Astrocyte (in vitro differentiated cells and primary cell): ENCODE data around the gene PSMB3. TPM values are rescaled to one million over a fixed set of nuclear protein-coding genes. Genes with fewer than 3 reads are reported as not detected.

Source experiments
- DNase-seq: peaks from one replicate; pipeline ENCODE4 v3.0.0-alpha.2; 2010; ENCODE audit warnings: low read depth
- FAIRE-seq: peaks from 2 replicates; lab custom pipeline; 2011; peaks lifted over from hg19 to GRCh38; lab: Jason Lieb, UNC
- H2AFZ ChIP-seq: 2 replicates; pipeline ENCODE4 v1.6.0; 2012; ENCODE audit warnings: low read depth, low read length, inconsistent platforms
- H3K27ac ChIP-seq: 2 replicates; pipeline ENCODE4 v1.5.1; 2011; ENCODE audit warnings: low read depth, low read length, inconsistent platforms
- H3K27me3 ChIP-seq: 2 replicates; pipeline ENCODE4 v1.6.0; 2011; ENCODE audit warnings: low read length, inconsistent platforms; ENCODE audit not compliant: insufficient read depth
- H3K36me3 ChIP-seq: 2 replicates; pipeline ENCODE4 v1.5.1; 2011; ENCODE audit warnings: low read length, inconsistent platforms; ENCODE audit not compliant: insufficient read depth
- H3K4me1 ChIP-seq: 2 replicates; pipeline ENCODE4 v1.5.1; 2011; ENCODE audit warnings: low read length, inconsistent platforms; ENCODE audit not compliant: insufficient read depth
- H3K4me2 ChIP-seq: 2 replicates; pipeline ENCODE4 v1.6.0; 2012; ENCODE audit warnings: low read length, inconsistent platforms
- H3K4me3 ChIP-seq: 2 replicates; pipeline ENCODE4 v1.5.1; 2011; ENCODE audit warnings: low read depth, mild to moderate bottlenecking, low read length, inconsistent platforms; ENCODE audit not compliant: insufficient read depth
- H3K79me2 ChIP-seq: 2 replicates; pipeline ENCODE4 v1.6.0; 2012; ENCODE audit warnings: mild to moderate bottlenecking, low read length, inconsistent platforms; ENCODE audit not compliant: insufficient read depth
- H3K9ac ChIP-seq: 2 replicates; pipeline ENCODE4 v1.6.0; 2012; ENCODE audit warnings: mild to moderate bottlenecking, low read length, inconsistent platforms
- H3K9me3 ChIP-seq: 2 replicates; pipeline ENCODE4 v1.5.1; 2012; ENCODE audit warnings: low read depth, mild to moderate bottlenecking, low read length, inconsistent platforms; ENCODE audit not compliant: insufficient read depth
- H4K20me1 ChIP-seq: 2 replicates; pipeline ENCODE4 v1.6.0; 2012; ENCODE audit warnings: low read length, inconsistent platforms; ENCODE audit not compliant: insufficient read depth
- H3K27ac Mint-ChIP-seq: one replicate; pipeline ENCODE4 v1.8.0; 2021; ENCODE audit warnings: mild to moderate bottlenecking, mixed read lengths; ENCODE audit not compliant: unreplicated experiment
- H3K27me3 Mint-ChIP-seq: one replicate; pipeline ENCODE4 v1.8.0; 2021; ENCODE audit warnings: low read depth, mixed read lengths; ENCODE audit not compliant: unreplicated experiment
- H3K36me3 Mint-ChIP-seq: one replicate; pipeline ENCODE4 v1.8.0; 2021; ENCODE audit warnings: low read depth, mixed read lengths; ENCODE audit not compliant: unreplicated experiment
- H3K4me1 Mint-ChIP-seq: one replicate; pipeline ENCODE4 v1.8.0; 2021; ENCODE audit warnings: low read depth, mixed read lengths; ENCODE audit not compliant: unreplicated experiment
- H3K4me3 Mint-ChIP-seq: one replicate; pipeline ENCODE4 v1.8.0; 2021; ENCODE audit warnings: mild to moderate bottlenecking, moderate library complexity, mixed read lengths; ENCODE audit not compliant: unreplicated experiment
- H3K9me3 Mint-ChIP-seq: one replicate; pipeline ENCODE4 v1.8.0; 2021; ENCODE audit warnings: mild to moderate bottlenecking, mixed read lengths; ENCODE audit not compliant: unreplicated experiment
- EZH2 ChIP-seq: IDR thresholded peaks from 2 replicates; pipeline ENCODE4 v1.6.1; 2012; ENCODE audit warnings: mild to moderate bottlenecking, low read length, inconsistent platforms; ENCODE audit not compliant: insufficient read depth
- total RNA-seq: library from RNA; stranded (reverse); gene quantifications from 2 replicates; pipeline ENCODE4 v1.2.1, GENCODE V29; 2021
- TF ChIP-seq, protein P1 (sequence below): IDR thresholded peaks from 2 replicates; pipeline ENCODE4 v1.5.1; 2011; ENCODE audit warnings: low read depth, mild to moderate bottlenecking, inconsistent platforms, low read length, moderate library complexity; ENCODE audit not compliant: insufficient read depth

Gene PSMB3
- total RNA-seq, 1 donor from 2014 or later = 191 TPM

- peaks cover 15% of the 10 kb centered on the region for H3K36me3 Mint-ChIP-seq
- peaks cover 84% of the 10 kb centered on the region for H4K20me1 ChIP-seq
Observed at GRCh38 chr17:38738007-38738662, 14.4 kb upstream of the PSMB3 start.

DNA sequence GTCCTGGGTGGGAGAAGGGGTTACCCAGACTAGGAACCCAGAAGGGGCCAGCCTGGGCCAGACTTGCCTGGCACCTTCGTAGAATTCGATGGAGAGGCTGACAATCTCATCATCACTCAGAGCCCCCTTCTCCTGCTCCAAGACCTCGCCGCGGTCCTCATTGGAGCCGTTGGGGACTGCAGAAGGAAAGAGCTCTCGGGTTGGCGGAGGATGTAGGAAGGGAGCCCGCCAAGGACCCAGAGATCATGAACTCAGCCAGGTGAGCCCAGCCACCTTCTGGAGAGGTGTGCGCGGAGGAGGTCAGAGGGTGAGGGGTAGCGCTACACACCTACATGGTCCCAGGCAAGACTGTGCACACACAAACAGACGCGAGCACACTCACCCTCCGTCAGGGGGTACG is 13.9 kb upstream of the PSMB3 start:
- DNase-seq = no peak
- Histone ChIP-seq H2AFZ (no peak overlapping the region), H3K79me2 (peaks cover 49% of the 10 kb centered on the region), H3K4me3 (no peak overlapping the region), H3K36me3 (peaks cover 17% of the 10 kb centered on the region), H3K27ac (no peak overlapping the region), H4K20me1 (peaks cover 84% of the 10 kb centered on the region), H3K9ac (no peak overlapping the region), H3K4me2 (no peak overlapping the region), H3K9me3 (no peaks in the 10 kb centered on the region), H3K27me3 (no peaks in the 10 kb centered on the region), H3K4me1 (peaks cover 14% of the 10 kb centered on the region)
- no peak for TF ChIP-seq EZH2
- TF ChIP-seq, protein P1, sequence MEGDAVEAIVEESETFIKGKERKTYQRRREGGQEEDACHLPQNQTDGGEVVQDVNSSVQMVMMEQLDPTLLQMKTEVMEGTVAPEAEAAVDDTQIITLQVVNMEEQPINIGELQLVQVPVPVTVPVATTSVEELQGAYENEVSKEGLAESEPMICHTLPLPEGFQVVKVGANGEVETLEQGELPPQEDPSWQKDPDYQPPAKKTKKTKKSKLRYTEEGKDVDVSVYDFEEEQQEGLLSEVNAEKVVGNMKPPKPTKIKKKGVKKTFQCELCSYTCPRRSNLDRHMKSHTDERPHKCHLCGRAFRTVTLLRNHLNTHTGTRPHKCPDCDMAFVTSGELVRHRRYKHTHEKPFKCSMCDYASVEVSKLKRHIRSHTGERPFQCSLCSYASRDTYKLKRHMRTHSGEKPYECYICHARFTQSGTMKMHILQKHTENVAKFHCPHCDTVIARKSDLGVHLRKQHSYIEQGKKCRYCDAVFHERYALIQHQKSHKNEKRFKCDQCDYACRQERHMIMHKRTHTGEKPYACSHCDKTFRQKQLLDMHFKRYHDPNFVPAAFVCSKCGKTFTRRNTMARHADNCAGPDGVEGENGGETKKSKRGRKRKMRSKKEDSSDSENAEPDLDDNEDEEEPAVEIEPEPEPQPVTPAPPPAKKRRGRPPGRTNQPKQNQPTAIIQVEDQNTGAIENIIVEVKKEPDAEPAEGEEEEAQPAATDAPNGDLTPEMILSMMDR = no peak
- Mint-ChIP-seq H3K27me3 (no peaks in the 10 kb centered on the region), H3K27ac (peak overlapping the region; percentile 26), H3K9me3 (no peaks in the 10 kb centered on the region), H3K4me1 (peaks cover 12% of the 10 kb centered on the region), H3K36me3 (peaks cover 11% of the 10 kb centered on the region), H3K4me3 (no peak overlapping the region)
- FAIRE-seq = no peak

More at GRCh38 chr17:38738007-38738662, 14.4 kb upstream of the PSMB3 start:
- FAIRE-seq = no peak
- no peaks in the 10 kb centered on the region for H3K9me3 ChIP-seq
- H3K4me3 Mint-ChIP-seq = no peak overlapping the region
- H3K27ac Mint-ChIP-seq = no peak overlapping the region
- H3K4me1 Mint-ChIP-seq = peaks cover 11% of the 10 kb centered on the region
- TF ChIP-seq EZH2 = no peak
- TF ChIP-seq, protein P1 = no peak
- no peak for DNase-seq
- no peaks in the 10 kb centered on the region for H3K27me3 ChIP-seq
- peaks cover 43% of the 10 kb centered on the region for H3K79me2 ChIP-seq
- H3K27me3 Mint-ChIP-seq = no peaks in the 10 kb centered on the region
- no peak overlapping the region for H3K4me3 ChIP-seq
- H3K4me2 ChIP-seq = no peak overlapping the region
- H2AFZ ChIP-seq = no peak overlapping the region
- no peak overlapping the region for H3K9ac ChIP-seq
- H3K9me3 Mint-ChIP-seq = no peaks in the 10 kb centered on the region
- no peak overlapping the region for H3K27ac ChIP-seq
- H3K4me1 ChIP-seq = peaks cover 14% of the 10 kb centered on the region
- H3K36me3 ChIP-seq = peaks cover 17% of the 10 kb centered on the region

DNA sequence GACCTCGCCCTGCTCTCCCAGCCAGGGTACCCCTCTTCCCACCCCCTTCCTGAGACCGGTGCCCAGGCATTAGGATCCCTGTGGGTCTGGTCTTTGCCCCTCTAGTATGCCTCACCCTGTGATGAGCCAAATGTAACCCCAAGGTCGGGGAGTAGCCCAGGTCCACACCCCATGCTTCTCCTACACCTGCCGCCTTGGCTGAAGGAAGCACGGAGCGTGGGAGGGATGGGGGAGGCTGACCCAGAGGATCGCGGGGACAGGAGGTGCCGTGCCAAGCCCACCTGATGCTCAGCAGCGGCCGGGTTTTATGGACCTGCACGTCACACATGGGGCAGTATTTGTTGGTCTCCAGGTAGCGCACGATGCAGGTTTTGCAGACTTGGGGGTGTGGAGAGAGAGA is 13.2 kb upstream of the PSMB3 start:
- H3K4me2 ChIP-seq = no peak overlapping the region
- peaks cover 17% of the 10 kb centered on the region for H3K36me3 ChIP-seq
- H3K36me3 Mint-ChIP-seq = peaks cover 8% of the 10 kb centered on the region
- H3K27me3 ChIP-seq = no peaks in the 10 kb centered on the region
- no peak overlapping the region for H3K4me3 Mint-ChIP-seq
- H3K79me2 ChIP-seq = peaks cover 55% of the 10 kb centered on the region
- FAIRE-seq (no peak), DNase-seq (no peak)
- H3K4me1 Mint-ChIP-seq = peaks cover 13% of the 10 kb centered on the region
- no peaks in the 10 kb centered on the region for H3K9me3 ChIP-seq
- no peak overlapping the region for H2AFZ ChIP-seq
- H4K20me1 ChIP-seq = peaks cover 84% of the 10 kb centered on the region
- H3K9ac ChIP-seq = no peak overlapping the region
- no peaks in the 10 kb centered on the region for H3K9me3 Mint-ChIP-seq
- no peak overlapping the region for H3K27ac ChIP-seq
- H3K27ac Mint-ChIP-seq = no peak overlapping the region
- no peak overlapping the region for H3K4me3 ChIP-seq
- no peaks in the 10 kb centered on the region for H3K27me3 Mint-ChIP-seq
- no peak for TF ChIP-seq EZH2
- H3K4me1 ChIP-seq = peaks cover 14% of the 10 kb centered on the region
